Breast epithelium (tissue), 4 donors: ENCODE data around the gene DLG4. TPM values are rescaled to one million over a fixed set of nuclear protein-coding genes. Genes with fewer than 3 reads are reported as not detected.
"Not testable (repeated sequence)": the region's sequence is repeated elsewhere in the genome, so short reads cannot be mapped to it uniquely, and the experiment has no call there.

ENCODE experiments used
- DNase-seq, 2 donors: peaks; one replicate each; pipeline ENCODE4 v3.0.0-alpha.2; 2019; ENCODE audit warnings: low spot score in 2 of 2
- H3K27ac ChIP-seq, 2 donors: fragments of 200-600 bp; sonication (generic) in 1 of 2; one replicate each; pipeline ENCODE4 v1.5.1; 2016 to 2019; ENCODE audit warnings: mild to moderate bottlenecking in 1 of 2
- H3K27me3 ChIP-seq, 2 donors: fragments of 200-600 bp; sonication (generic) in 1 of 2; one replicate each; pipeline versions ENCODE4 v1.5.1 to v1.6.0; 2017 to 2019; ENCODE audit warnings: control low read depth in 1 of 2, mild to moderate bottlenecking in 1 of 2
- H3K36me3 ChIP-seq: fragments of 200-600 bp; one replicate; pipeline ENCODE4 v1.5.1; 2019
- H3K4me1 ChIP-seq, 2 donors: fragments of 200-600 bp; sonication (generic); one replicate each; pipeline ENCODE4 v1.5.1; 2016 to 2019; ENCODE audit warnings: control low read depth in 1 of 2
- H3K4me3 ChIP-seq, 3 donors: fragments of 200-600 bp; sonication (generic); 1 replicate in 2 of 3; 2 replicates in 1 of 3; pipeline ENCODE4 v1.5.1; 2016 to 2019; ENCODE audit warnings: mild to moderate bottlenecking in 3 of 3, moderate library complexity in 2 of 3
- H3K9me3 ChIP-seq, 2 donors: fragments of 200-600 bp; sonication (generic) in 1 of 2; one replicate each; pipeline ENCODE4 v1.5.1; 2016 to 2019; ENCODE audit warnings: control low read depth in 1 of 2
- CTCF ChIP-seq, 3 donors: fragments of 450-650 bp; IDR thresholded peaks; one replicate each; pipeline ENCODE4 v1.5.1; 2016 to 2017; ENCODE audit warnings: antibody characterized with exemption in 3 of 3, mild to moderate bottlenecking in 3 of 3, moderate library complexity in 3 of 3
- POLR2A ChIP-seq: fragments of 450-650 bp; IDR thresholded peaks from one replicate; pipeline ENCODE4 v1.6.1; 2016; ENCODE audit warnings: antibody characterized with exemption, mild to moderate bottlenecking, moderate library complexity
- POLR2AphosphoS5 ChIP-seq, 3 donors: sonication (generic); formaldehyde crosslinking; IDR thresholded peaks; one replicate each; pipeline ENCODE4 v1.6.1; 2017; ENCODE audit warnings: antibody characterized with exemption in 3 of 3
- intact Hi-C: fragments of 100-400 bp; cut with DNase I; formaldehyde crosslinking; loops from one replicate; pipeline ENCODE4 v1.15.1; 2023; ENCODE audit warnings: low total_unique reads
- total RNA-seq, 3 donors: library from RNA; depleted of rRNA; stranded (reverse); fragments of >200 nt; gene quantifications; one replicate each; pipeline ENCODE4 v1.1.0, GENCODE V29; 2016

The DLG4 gene
- total RNA-seq, 3 donors from 2014 or later: 7.2 to 18.4 (median 11.1) TPM

- H3K27me3 ChIP-seq: no peaks in the 10 kb centered on the region
- no peaks in the 10 kb centered on the region for H3K4me1 ChIP-seq
- H3K36me3 ChIP-seq: no peaks in the 10 kb centered on the region
- no peak overlapping the region for H3K27ac ChIP-seq
- no peak for DNase-seq
- TF ChIP-seq CTCF (IDR thresholded peaks at IDR 0.05): no peak
- no peak for TF ChIP-seq POLR2A
- no peak for TF ChIP-seq POLR2AphosphoS5 (IDR thresholded peaks at IDR 0.05)
- H3K9me3 ChIP-seq: no peaks in the 10 kb centered on the region
- H3K4me3 ChIP-seq: no peak overlapping the region
- intact Hi-C loops: no loop called here
Measured at GRCh38 chr17:7184091-7184488, 35.5 kb downstream of the DLG4 start.

- no peak overlapping the region for H3K27ac ChIP-seq
- no peaks in the 10 kb centered on the region for H3K9me3 ChIP-seq
- intact Hi-C loops: no loop called here
- H3K4me3 ChIP-seq: no peak overlapping the region
- no peaks in the 10 kb centered on the region for H3K4me1 ChIP-seq
- H3K36me3 ChIP-seq: no peaks in the 10 kb centered on the region
- H3K27me3 ChIP-seq: no peaks in the 10 kb centered on the region
- no peak for DNase-seq
- no peak for TF ChIP-seq POLR2AphosphoS5 (IDR thresholded peaks at IDR 0.05)
- no peak for TF ChIP-seq CTCF (IDR thresholded peaks at IDR 0.05)
- TF ChIP-seq POLR2A: no peak
Measured at GRCh38 chr17:7183433-7184090, 36.1 kb downstream of the DLG4 start.

- intact Hi-C loops: loop anchor here (1.0 kb wide), 1 partner anchor 17 kb away; no protein-coding TSS in a partner anchor
- DNase-seq, H3K36me3 ChIP-seq, H3K9me3 ChIP-seq, H3K27me3 ChIP-seq, H3K4me3 ChIP-seq, H3K27ac ChIP-seq: not testable (repeated sequence)
- H3K4me1 ChIP-seq: peaks cover 0 to 12% of the 10 kb centered on the region in 2 donors
Measured at GRCh38 chr17:7182101-7182500, 37.5 kb downstream of the DLG4 start.

- DNase-seq: no peak
- H3K36me3 ChIP-seq: no peaks in the 10 kb centered on the region
- no peak within 1 kb of the TSS for H3K27ac ChIP-seq
- peak within 1 kb of the TSS in 2 of 3 donors; percentile 50 to 65 for H3K4me3 ChIP-seq
- no peaks in the 10 kb centered on the region for H3K27me3 ChIP-seq
- no peak for TF ChIP-seq CTCF (IDR thresholded peaks at IDR 0.05)
- no peak for TF ChIP-seq POLR2AphosphoS5 (IDR thresholded peaks at IDR 0.05)
- TF ChIP-seq POLR2A: no peak
- H3K9me3 ChIP-seq: no peaks in the 10 kb centered on the region
- peaks cover 0 to 13% of the 10 kb centered on the region in 2 donors for H3K4me1 ChIP-seq
- intact Hi-C loops: no loop called here
Measured at GRCh38 chr17:7179317-7180254, 40.0 kb downstream of the DLG4 start, which contains the start of gene ASGR1. Gene ASGR1 (minus strand): TSS chr17:7179370. CDS start chr17:7178563, 807 bp downstream.

GRCh38 chr17:7178973-7179316 lies 40.7 kb downstream of the DLG4 start:
- DNase-seq: no peak
- H3K27me3 ChIP-seq: no peaks in the 10 kb centered on the region
- H3K4me1 ChIP-seq: peaks cover 0 to 13% of the 10 kb centered on the region in 2 donors
- H3K4me3 ChIP-seq: no peak overlapping the region
- H3K27ac ChIP-seq: no peak overlapping the region
- TF ChIP-seq CTCF (IDR thresholded peaks at IDR 0.05): no peak
- TF ChIP-seq POLR2A: no peak
- TF ChIP-seq POLR2AphosphoS5 (IDR thresholded peaks at IDR 0.05): no peak
- H3K9me3 ChIP-seq: no peaks in the 10 kb centered on the region
- no peaks in the 10 kb centered on the region for H3K36me3 ChIP-seq
- intact Hi-C loops: no loop called here
